Measurements from ENCODE around the gene KCTD3.

DNA sequence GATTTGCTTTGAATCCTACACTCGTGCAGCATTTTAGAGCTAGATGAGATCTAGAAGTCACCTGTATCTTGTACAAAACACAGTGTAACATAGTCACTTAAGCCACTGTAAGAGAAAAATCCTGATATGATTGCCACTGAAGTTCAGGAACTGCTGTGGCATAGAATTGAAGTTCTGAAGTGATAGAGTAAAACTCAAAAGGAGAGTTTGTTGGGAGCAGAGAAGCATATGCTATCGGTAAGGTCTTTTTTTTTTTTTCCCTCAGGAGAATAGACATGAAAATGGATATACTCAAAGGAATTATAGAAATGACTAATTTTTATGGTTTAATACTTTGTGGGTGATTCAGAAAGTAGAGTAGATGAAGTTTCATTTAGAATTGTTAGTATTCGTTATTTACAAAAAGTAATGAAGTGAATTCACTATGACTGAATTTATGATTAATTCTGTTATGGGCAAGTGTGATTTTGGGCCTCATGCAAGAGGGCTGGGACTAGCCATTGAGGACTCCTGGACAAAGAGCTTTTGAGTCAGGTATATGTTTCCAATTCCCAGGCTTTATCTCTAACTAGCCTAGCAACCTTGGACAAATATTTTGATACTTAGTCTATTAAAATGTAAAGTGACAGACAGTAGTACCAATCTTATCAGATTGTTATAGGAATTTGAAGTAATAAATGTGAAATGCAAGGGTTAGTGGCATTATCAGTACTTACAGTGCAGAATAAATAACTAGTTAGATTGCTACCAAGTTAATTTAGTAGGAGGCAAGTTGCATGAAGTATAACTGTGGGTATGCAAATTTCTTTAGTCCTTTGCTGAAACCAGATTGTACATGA is 3.1 kb downstream of the KCTD3 start:
- no peak for TF ChIP-seq EZH2 (IDR thresholded peaks at IDR 0.05)
- TF ChIP-seq POLR2AphosphoS5 (IDR thresholded peaks at IDR 0.05; ENCODE audit: borderline replicate concordance, low read depth, low read length) = no peak

Measured in SK-N-MC (cell line).